ENCODE results near the gene FBXO24.

The FBXO24 gene

GRCh38 chr7:100598425-100598824 is 12.3 kb downstream of the FBXO24 start:
- peak; percentile 63 for DNase-seq

- DNase-seq: no peak
These were observed 14.0 kb downstream of the FBXO24 start for GRCh38 chr7:100599911-100600729.

- DNase-seq: no peak
These were observed 14.6 kb downstream of the FBXO24 start for GRCh38 chr7:100600730-100601038.

- no peak for DNase-seq
These were observed 17.0 kb downstream of the FBXO24 start for GRCh38 chr7:100602889-100603725.

- DNase-seq: no peak
These were observed 17.5 kb downstream of the FBXO24 start for GRCh38 chr7:100603726-100604027.

GRCh38 chr7:100604028-100604975 is 18.2 kb downstream of the FBXO24 start:
- peak; percentile 91 for DNase-seq

GRCh38 chr7:100604976-100605911 is 19.1 kb downstream of the FBXO24 start:
- peak; percentile 75 for DNase-seq

GRCh38 chr7:100606313-100606712 is 20.2 kb downstream of the FBXO24 start:
- DNase-seq: no peak

GRCh38 chr7:100607111-100607510 is 21.0 kb downstream of the FBXO24 start:
- no peak for DNase-seq

- DNase-seq: no peak
These were observed 23.8 kb downstream of the FBXO24 start for GRCh38 chr7:100609958-100610357.

- peak; percentile 99 for DNase-seq
These were observed 26.0 kb downstream of the FBXO24 start, which contains the start of gene MOSPD3 for GRCh38 chr7:100611983-100612729. Gene MOSPD3, plus strand, starts transcription at chr7:100612540. Its CDS starts 252 bp downstream, at chr7:100612792.

DNA sequence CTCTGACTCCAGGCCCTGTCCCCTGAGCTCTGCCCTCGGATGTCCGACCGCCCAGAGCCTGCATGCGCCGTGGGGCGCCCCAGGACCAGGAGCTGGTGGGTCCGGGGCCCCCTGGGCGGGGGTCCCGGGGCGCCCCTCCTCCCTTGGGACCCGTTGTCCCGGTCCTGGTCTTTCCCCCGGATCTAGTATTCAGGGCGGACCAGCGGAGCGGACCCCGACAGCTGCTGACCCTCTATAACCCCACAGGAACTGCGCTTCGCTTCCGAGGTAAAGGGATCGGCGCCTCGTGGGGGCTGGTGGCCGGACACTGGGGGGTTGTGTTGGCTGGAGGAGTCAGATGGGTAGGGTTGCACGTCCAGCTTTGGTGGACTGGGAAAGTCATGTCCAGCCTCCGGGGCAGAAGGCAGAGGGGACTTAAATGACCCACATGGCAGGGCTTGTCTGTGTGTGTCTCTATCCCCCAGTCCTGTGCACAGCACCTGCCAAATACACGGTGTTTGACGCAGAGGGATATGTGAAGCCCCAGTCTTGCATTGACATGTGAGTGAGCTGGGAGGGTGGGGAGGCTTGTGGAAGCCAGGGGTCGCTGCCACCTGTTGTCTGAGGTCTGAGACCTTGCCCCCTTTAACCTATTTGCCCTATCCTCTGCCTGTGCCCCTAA is 26.7 kb downstream of the FBXO24 start:
- peak; percentile 69 for DNase-seq

- DNase-seq: peak; percentile 51
These were observed 27.5 kb downstream of the FBXO24 start for GRCh38 chr7:100613412-100614175.

DNA sequence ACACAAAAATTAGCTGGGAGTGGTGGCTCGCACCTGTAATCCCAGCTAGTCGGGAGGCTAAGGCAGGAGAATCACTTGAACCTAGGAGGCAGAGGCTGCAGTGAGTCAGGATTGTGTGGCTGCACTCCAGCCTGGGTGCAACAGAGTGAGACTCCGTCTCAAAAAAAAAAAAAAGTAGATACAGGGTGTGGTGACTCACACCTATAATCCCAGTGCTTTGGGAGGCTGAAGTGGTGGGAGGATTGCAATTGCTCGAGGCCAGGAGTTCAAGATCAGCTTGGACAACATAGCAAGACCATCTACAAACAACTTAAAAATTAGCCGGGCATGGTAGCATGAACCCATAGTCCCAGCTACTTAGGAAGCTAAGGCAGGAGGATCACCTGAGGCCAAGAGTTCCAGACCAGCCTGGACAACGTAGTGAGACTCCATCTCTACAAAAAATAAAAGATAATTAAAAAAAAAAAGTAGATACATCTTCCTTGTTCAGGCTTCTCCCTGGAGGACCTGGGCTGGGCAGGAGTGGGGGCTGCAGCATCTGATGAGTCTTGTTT is 28.3 kb downstream of the FBXO24 start:
- DNase-seq: no peak

DNA sequence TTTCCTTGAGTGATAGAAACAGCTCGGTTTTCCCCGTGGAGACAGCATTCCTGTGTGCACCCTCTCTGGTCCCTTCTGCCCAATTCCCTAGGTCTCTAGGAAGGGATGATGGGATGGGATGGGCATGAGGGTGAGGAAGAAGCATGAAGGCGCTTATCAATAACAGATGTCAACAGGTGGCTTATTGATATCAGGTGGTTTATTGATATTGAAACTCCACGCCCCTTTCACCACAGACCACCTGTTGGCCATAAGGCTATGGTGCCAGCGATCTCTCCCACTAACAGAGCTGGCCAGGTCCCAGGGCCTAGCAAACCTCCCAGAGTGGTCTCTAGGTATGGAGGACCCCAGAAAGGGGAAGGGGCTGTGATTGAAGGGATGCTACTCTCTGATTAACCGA is 34.1 kb downstream of the FBXO24 start:
- DNase-seq: no peak

- no peak for DNase-seq
These were observed 34.7 kb downstream of the FBXO24 start for GRCh38 chr7:100620804-100621203.

DNA sequence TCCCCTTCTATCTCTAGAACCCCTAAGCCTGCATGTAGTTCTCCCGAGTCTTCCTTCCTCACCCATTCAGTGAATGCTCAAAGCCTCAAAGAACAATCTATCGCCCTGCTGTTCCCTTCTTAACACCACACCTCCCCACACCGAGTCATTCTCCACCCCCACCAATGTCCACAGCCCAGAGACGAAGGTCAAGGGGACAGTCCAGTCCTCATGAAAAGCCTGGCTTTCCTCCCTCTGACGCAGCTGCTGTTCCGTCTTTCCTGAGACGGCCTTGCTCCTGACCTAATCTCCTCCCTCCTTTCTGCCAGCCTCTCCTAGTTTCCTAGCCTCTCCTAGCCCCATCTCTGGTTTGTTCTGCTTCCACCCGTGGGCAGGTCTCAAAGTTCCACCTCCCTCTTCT is 35.4 kb downstream of the FBXO24 start:
- DNase-seq: no peak

- DNase-seq: peak; percentile 90
These were observed 38.1 kb downstream of the FBXO24 start for GRCh38 chr7:100623951-100624824.

Data from hematopoietic multipotent progenitor cell treated with erythropoietin and hydrocortisone succinate and interleukin-3 and kit ligand, for 4 days (in vitro differentiated cells).